Hepatocyte (in vitro differentiated cells): ENCODE measurements around the gene SLC4A3. TPM values are rescaled to one million over a fixed set of nuclear protein-coding genes. Genes with fewer than 3 reads are reported as not detected.

Source experiments
- DNase-seq: peaks from one replicate; pipeline ENCODE4 v3.0.0-alpha.2; 2016; ENCODE audit warnings: low spot score
- H2AFZ ChIP-seq: fragments of 200-600 bp; sonication (generic); 2 replicates; pipeline ENCODE4 v1.6.0; 2016; ENCODE audit warnings: antibody characterized with exemption, mild to moderate bottlenecking
- H3K27ac ChIP-seq: fragments of 200-600 bp; sonication (generic); 2 replicates; pipeline ENCODE4 v1.5.1; 2016; ENCODE audit warnings: mild to moderate bottlenecking
- H3K27me3 ChIP-seq: fragments of 200-600 bp; sonication (generic); 2 replicates; pipeline ENCODE4 v1.6.1; 2016
- H3K36me3 ChIP-seq: fragments of 200-600 bp; sonication (generic); replicated peaks from 2 replicates; pipeline ENCODE4 v1.5.1; 2016; ENCODE audit warnings: low read depth; ENCODE audit not compliant: insufficient read depth
- H3K4me1 ChIP-seq: fragments of 200-600 bp; sonication (generic); 2 replicates; pipeline ENCODE4 v1.5.1; 2016; ENCODE audit warnings: mild to moderate bottlenecking, moderate library complexity; ENCODE audit not compliant: insufficient read depth
- H3K4me2 ChIP-seq: fragments of 200-600 bp; sonication (generic); 2 replicates; pipeline ENCODE4 v1.6.0; 2016
- H3K4me3 ChIP-seq: fragments of 200-600 bp; sonication (generic); 2 replicates; pipeline ENCODE4 v1.5.1; 2016; ENCODE audit warnings: mild to moderate bottlenecking
- H3K79me2 ChIP-seq: fragments of 200-600 bp; sonication (generic); 2 replicates; pipeline ENCODE4 v1.6.0; 2017; ENCODE audit warnings: mild to moderate bottlenecking
- H3K9me2 ChIP-seq: fragments of 200-600 bp; sonication (generic); replicated peaks from 2 replicates; pipeline ENCODE4 v1.6.0; 2017; ENCODE audit warnings: mild to moderate bottlenecking; ENCODE audit not compliant: insufficient read depth
- H3K9me3 ChIP-seq: fragments of 200-600 bp; sonication (generic); 2 replicates; pipeline ENCODE4 v1.5.1; 2016; ENCODE audit warnings: low read depth, mild to moderate bottlenecking
- H4K20me1 ChIP-seq: fragments of 200-600 bp; sonication (generic); 2 replicates; pipeline ENCODE4 v1.6.0; 2016; ENCODE audit warnings: mild to moderate bottlenecking; ENCODE audit not compliant: insufficient read depth, poor library complexity, severe bottlenecking
- CTCF ChIP-seq: fragments of 200-600 bp; sonication (generic); IDR thresholded peaks from 2 replicates; pipeline ENCODE4 v1.5.1; 2016; ENCODE audit warnings: antibody characterized with exemption, mild to moderate bottlenecking; ENCODE audit not compliant: poor library complexity
- EZH2 ChIP-seq: fragments of 200-600 bp; sonication (generic); IDR thresholded peaks from 2 replicates; pipeline ENCODE4 v1.6.1; 2016; ENCODE audit warnings: antibody characterized with exemption, mild to moderate bottlenecking, borderline replicate concordance
- EZH2phosphoT487 ChIP-seq: fragments of 200-600 bp; sonication (generic); IDR thresholded peaks from one replicate; pipeline ENCODE4 v1.6.1; 2018; ENCODE audit warnings: antibody characterized with exemption, mild to moderate bottlenecking, low read depth, moderate library complexity; ENCODE audit not compliant: unreplicated experiment, severe bottlenecking
- WGBS: methylation state at CpG from one replicate; pipeline ENCODE4 v1.1.6; 2016; ENCODE audit warnings: low lambda C conversion rate; ENCODE audit errors: missing lambda C conversion rate; 5-methylcytosine and 5-hydroxymethylcytosine counted together
- polyA plus RNA-seq: library from polyadenylated mRNA; unstranded; fragments of >200 nt; fragmentation: Nextera tagmentation; extraction: Ambion mirVana; gene quantifications from 2 replicates; pipeline ENCODE4 v1.2.1, GENCODE V29; 2016
- total RNA-seq: library from RNA; depleted of rRNA; stranded (reverse); fragments of >200 nt; gene quantifications from 2 replicates; pipeline ENCODE4 v1.2.3, GENCODE V29; 2014

Gene SLC4A3
- total and polyA plus RNA-seq, 2 experiments from 2014 or later, result 3.0 to 8.1 TPM

GRCh38 chr2:219625179-219625578 lies 2.3 kb upstream of the SLC4A3 start:
- WGBS, result 96% methylated on average over 5 of the region's 5 CpGs
- peaks cover 7% of the 10 kb centered on the region for H3K4me1 ChIP-seq
- H3K36me3 ChIP-seq, result no peaks in the 10 kb centered on the region
- H3K27me3 ChIP-seq, result no peaks in the 10 kb centered on the region
- no peaks in the 10 kb centered on the region for H4K20me1 ChIP-seq
- DNase-seq, result no peak
- no peak overlapping the region for H3K4me2 ChIP-seq
- H3K9me2 ChIP-seq, result no peaks in the 10 kb centered on the region
- no peak overlapping the region for H3K4me3 ChIP-seq
- no peak for TF ChIP-seq EZH2phosphoT487
- no peak for TF ChIP-seq EZH2
- no peak for TF ChIP-seq CTCF
- no peak overlapping the region for H3K27ac ChIP-seq
- no peak overlapping the region for H2AFZ ChIP-seq
- H3K9me3 ChIP-seq, result no peaks in the 10 kb centered on the region
- H3K79me2 ChIP-seq, result no peaks in the 10 kb centered on the region

- Histone ChIP-seq H2AFZ (no peak overlapping the region), H3K4me2 (peak overlapping the region; percentile 98), H3K9me3 (no peaks in the 10 kb centered on the region), H3K79me2 (no peaks in the 10 kb centered on the region), H4K20me1 (no peaks in the 10 kb centered on the region), H3K36me3 (no peaks in the 10 kb centered on the region), H3K4me3 (no peak overlapping the region), H3K27ac (no peak overlapping the region), H3K9me2 (no peaks in the 10 kb centered on the region), H3K27me3 (no peaks in the 10 kb centered on the region), H3K4me1 (peaks cover 7% of the 10 kb centered on the region)
- TF ChIP-seq CTCF (no peak), EZH2phosphoT487 (no peak), EZH2 (no peak)
- no peak for DNase-seq
- 84% methylated on average over 8 of the region's 8 CpGs for WGBS
Measured at GRCh38 chr2:219626540-219626939, 890 bp upstream of the SLC4A3 start.

- Histone ChIP-seq H3K9me3 (no peaks in the 10 kb centered on the region), H3K36me3 (no peaks in the 10 kb centered on the region), H3K79me2 (no peaks in the 10 kb centered on the region), H3K4me3 (peak overlapping the region; percentile 79), H3K4me2 (peak overlapping the region; percentile 98), H3K4me1 (peaks cover 7% of the 10 kb centered on the region), H3K9me2 (no peaks in the 10 kb centered on the region), H4K20me1 (no peaks in the 10 kb centered on the region), H3K27ac (no peak overlapping the region), H2AFZ (peak overlapping the region; percentile 89), H3K27me3 (no peaks in the 10 kb centered on the region)
- no peak for DNase-seq
- WGBS, result 89% methylated on average over 26 of the region's 26 CpGs
- TF ChIP-seq EZH2phosphoT487, result no peak
- TF ChIP-seq EZH2, result no peak
- no peak for TF ChIP-seq CTCF
Measured at GRCh38 chr2:219628235-219628985, 980 bp downstream of the SLC4A3 start.
